SU-DHL-6 (cell line): Measurements from ENCODE around the gene ETFA.

Experiments used
- H2AFZ ChIP-seq: fragments of 200-600 bp; sonication (generic); 2 replicates; pipeline ENCODE4 v1.6.1; 2014; ENCODE audit warnings: low read depth, mild to moderate bottlenecking, moderate library complexity, mixed read lengths, antibody characterized with exemption, low read length; ENCODE audit not compliant: severe bottlenecking
- H3F3A ChIP-seq: fragments of 200-600 bp; shearing (Covaris generic); 2 replicates; pipeline ENCODE4 v1.6.0; 2016; ENCODE audit warnings: antibody characterized with exemption, mild to moderate bottlenecking; ENCODE audit not compliant: insufficient read depth
- H3K27ac ChIP-seq: fragments of 200-600 bp; sonication (generic); 2 replicates; pipeline ENCODE4 v1.5.1; 2016; ENCODE audit warnings: low read depth, mild to moderate bottlenecking, low read length, moderate library complexity, mixed read lengths
- H3K27me3 ChIP-seq: fragments of 200-600 bp; sonication (generic), shearing (Covaris generic); 2 replicates; pipeline ENCODE4 v1.6.0; 2014; ENCODE audit warnings: mild to moderate bottlenecking, low read length
- H3K36me3 ChIP-seq: fragments of 200-600 bp; sonication (generic); 2 replicates; pipeline ENCODE4 v1.6.1; 2014; ENCODE audit warnings: mild to moderate bottlenecking, low read length, mixed read lengths
- H3K4me2 ChIP-seq: fragments of 300-600, 200-600 bp; shearing (Covaris generic), sonication (generic); 2 replicates; pipeline ENCODE4 v1.6.0; 2014; ENCODE audit warnings: low read length, low read depth, mild to moderate bottlenecking; ENCODE audit not compliant: poor library complexity, severe bottlenecking
- H3K4me3 ChIP-seq: fragments of 200-600 bp; sonication (generic); 2 replicates; pipeline ENCODE4 v1.5.1; 2014; ENCODE audit warnings: antibody characterized with exemption, low read length, mild to moderate bottlenecking, mixed read lengths; ENCODE audit not compliant: insufficient read depth, poor library complexity, severe bottlenecking
- H3K79me2 ChIP-seq: fragments of 200-600 bp; sonication (generic); 2 replicates; pipeline ENCODE4 v1.6.1; 2014; ENCODE audit warnings: mild to moderate bottlenecking, low read length, moderate library complexity; ENCODE audit not compliant: insufficient read depth
- H3K9ac ChIP-seq: fragments of 200-600 bp; sonication (generic); 2 replicates; pipeline ENCODE4 v1.7.0; 2014; ENCODE audit warnings: mild to moderate bottlenecking, low read length
- H3K9me2 ChIP-seq: fragments of 200-600 bp; sonication (generic); replicated peaks from 2 replicates; pipeline ENCODE4 v1.6.1; 2014; ENCODE audit warnings: low read length; ENCODE audit not compliant: insufficient read depth
- H3K9me3 ChIP-seq: fragments of 200-600 bp; sonication (generic); 2 replicates; pipeline ENCODE4 v1.6.1; 2014; ENCODE audit warnings: low read length, mixed read lengths; ENCODE audit not compliant: insufficient read depth
- H4K20me1 ChIP-seq: fragments of 200-600 bp; sonication (generic); 2 replicates; pipeline ENCODE4 v1.6.1; 2014; ENCODE audit warnings: low read depth, mild to moderate bottlenecking, antibody characterized with exemption, low read length, moderate library complexity, mixed read lengths
- EZH2phosphoT487 ChIP-seq: fragments of 200-600 bp; sonication (generic), shearing (Covaris generic); conservative IDR thresholded peaks from 2 replicates; pipeline ENCODE4 v1.6.1; 2018; ENCODE audit warnings: mild to moderate bottlenecking, antibody characterized with exemption, low read length, moderate library complexity, mixed read lengths
- TF ChIP-seq, protein P1 (sequence below): fragments of 200-600 bp; sonication (generic); IDR thresholded peaks from one replicate; pipeline ENCODE4 v1.5.1; 2017; ENCODE audit warnings: antibody characterized with exemption, mild to moderate bottlenecking, low read length, moderate library complexity; ENCODE audit not compliant: insufficient read depth, poor library complexity, severe bottlenecking

ETFA gene

GRCh38 chr15:76353023-76353577 is 41.8 kb upstream of the ETFA start:
- Histone ChIP-seq H3K4me3 (no peak overlapping the region), H2AFZ (no peak overlapping the region), H3K4me2 (no peak overlapping the region), H3F3A (no peaks in the 10 kb centered on the region), H3K36me3 (peaks cover 3% of the 10 kb centered on the region; the same call in 1 of the 2 replicates), H3K27me3 (no peaks in the 10 kb centered on the region), H3K9ac (no peak overlapping the region), H4K20me1 (0 out of 2 replicates have a peak, but pooled peaks cover 5% of the 10 kb centered on the region), H3K9me2 (no peaks in the 10 kb centered on the region), H3K9me3 (no peaks in the 10 kb centered on the region), H3K27ac (no peak overlapping the region), H3K79me2 (no peaks in the 10 kb centered on the region)
- TF ChIP-seq, protein P1, sequence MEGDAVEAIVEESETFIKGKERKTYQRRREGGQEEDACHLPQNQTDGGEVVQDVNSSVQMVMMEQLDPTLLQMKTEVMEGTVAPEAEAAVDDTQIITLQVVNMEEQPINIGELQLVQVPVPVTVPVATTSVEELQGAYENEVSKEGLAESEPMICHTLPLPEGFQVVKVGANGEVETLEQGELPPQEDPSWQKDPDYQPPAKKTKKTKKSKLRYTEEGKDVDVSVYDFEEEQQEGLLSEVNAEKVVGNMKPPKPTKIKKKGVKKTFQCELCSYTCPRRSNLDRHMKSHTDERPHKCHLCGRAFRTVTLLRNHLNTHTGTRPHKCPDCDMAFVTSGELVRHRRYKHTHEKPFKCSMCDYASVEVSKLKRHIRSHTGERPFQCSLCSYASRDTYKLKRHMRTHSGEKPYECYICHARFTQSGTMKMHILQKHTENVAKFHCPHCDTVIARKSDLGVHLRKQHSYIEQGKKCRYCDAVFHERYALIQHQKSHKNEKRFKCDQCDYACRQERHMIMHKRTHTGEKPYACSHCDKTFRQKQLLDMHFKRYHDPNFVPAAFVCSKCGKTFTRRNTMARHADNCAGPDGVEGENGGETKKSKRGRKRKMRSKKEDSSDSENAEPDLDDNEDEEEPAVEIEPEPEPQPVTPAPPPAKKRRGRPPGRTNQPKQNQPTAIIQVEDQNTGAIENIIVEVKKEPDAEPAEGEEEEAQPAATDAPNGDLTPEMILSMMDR: no peak
- no peak for TF ChIP-seq EZH2phosphoT487

DNA sequence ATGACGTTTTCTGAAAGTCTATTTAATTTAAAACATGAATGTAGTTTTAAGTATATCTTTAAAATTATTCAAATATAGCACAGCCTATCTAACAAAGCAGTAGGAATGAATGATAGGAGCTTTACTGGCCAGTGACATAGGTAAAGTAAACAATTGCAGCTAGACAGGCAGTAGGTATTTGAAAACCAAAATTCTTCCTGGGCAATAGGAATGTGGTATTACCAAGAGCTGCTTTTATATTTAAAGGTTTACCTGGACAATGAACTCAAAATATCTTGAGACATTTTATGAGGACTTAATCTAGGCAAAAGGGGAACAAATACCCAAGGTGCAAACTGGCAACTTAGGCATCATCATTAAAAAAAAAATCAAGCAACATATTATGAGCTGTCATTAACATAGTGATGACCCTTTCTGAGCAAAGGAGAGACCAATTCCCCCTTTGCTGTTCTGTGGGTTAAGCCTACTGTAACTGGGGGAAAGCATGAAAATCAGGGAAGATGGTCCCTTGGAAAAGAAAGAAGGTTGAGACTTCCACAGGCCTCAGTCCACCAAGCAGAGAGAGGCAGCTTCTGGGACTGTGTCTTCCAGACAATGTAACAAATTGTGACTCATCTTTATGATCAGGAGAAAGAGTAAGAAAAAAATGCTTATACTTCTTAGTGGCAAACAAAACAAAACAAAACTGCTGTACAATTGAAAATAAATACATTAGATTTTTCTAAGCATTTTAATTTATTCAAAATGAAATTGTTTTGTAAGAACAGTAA is 38.2 kb upstream of the ETFA start:
- H3K9me3 ChIP-seq: no peaks in the 10 kb centered on the region
- H3K79me2 ChIP-seq: 0 out of 2 replicates have a peak, but pooled peaks cover 2% of the 10 kb centered on the region
- H3K4me3 ChIP-seq: no peak overlapping the region
- H3K4me2 ChIP-seq: no peak overlapping the region
- H4K20me1 ChIP-seq: peaks cover 11% of the 10 kb centered on the region; the same call in 1 of the 2 replicates
- no peaks in the 10 kb centered on the region for H3K27me3 ChIP-seq
- TF ChIP-seq, protein P1: no peak
- TF ChIP-seq EZH2phosphoT487: no peak
- H3K27ac ChIP-seq: no peak overlapping the region
- H3K36me3 ChIP-seq: peaks cover 4% of the 10 kb centered on the region; the same call in 1 of the 2 replicates
- no peak overlapping the region for H3K9ac ChIP-seq
- H3F3A ChIP-seq: no peaks in the 10 kb centered on the region
- H3K9me2 ChIP-seq: no peaks in the 10 kb centered on the region
- no peak overlapping the region for H2AFZ ChIP-seq

DNA sequence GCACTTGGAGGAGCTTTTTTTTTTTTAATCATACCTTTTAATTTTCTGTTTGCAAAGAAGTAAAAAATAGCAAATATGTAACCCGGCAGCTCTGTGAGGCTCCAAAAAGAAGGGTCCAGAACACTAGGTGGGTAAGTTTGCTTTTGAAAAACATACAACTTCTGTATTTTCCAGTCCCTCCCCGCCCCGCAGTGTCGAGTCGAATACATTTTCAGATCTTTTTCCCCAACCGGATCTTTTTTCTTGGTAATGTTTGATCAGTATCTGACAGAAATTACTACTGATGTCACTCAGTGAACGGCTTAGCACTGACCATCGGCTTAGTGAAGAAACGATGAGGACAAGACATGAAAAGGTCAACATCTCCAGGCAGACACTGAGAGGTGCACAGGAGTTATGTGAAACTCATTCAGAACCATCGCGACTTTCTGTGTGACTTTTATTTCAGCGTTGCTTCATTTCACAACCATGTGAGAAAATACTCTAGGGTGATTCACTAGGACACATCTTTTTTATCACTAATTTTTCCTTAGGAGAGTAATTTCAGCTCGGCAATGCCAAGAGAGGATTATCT is 36.3 kb upstream of the ETFA start:
- no peak overlapping the region for H3K9ac ChIP-seq
- no peaks in the 10 kb centered on the region for H3K27me3 ChIP-seq
- H3K27ac ChIP-seq: no peak overlapping the region
- H3K9me3 ChIP-seq: no peaks in the 10 kb centered on the region
- H2AFZ ChIP-seq: no peak overlapping the region
- H3K4me2 ChIP-seq: no peak overlapping the region
- H3K36me3 ChIP-seq: peaks cover 4% of the 10 kb centered on the region; the same call in 1 of the 2 replicates
- H3K9me2 ChIP-seq: no peaks in the 10 kb centered on the region
- TF ChIP-seq EZH2phosphoT487: no peak
- TF ChIP-seq, protein P1: no peak
- peaks cover 11% of the 10 kb centered on the region; the same call in 1 of the 2 replicates for H4K20me1 ChIP-seq
- 0 out of 2 replicates have a peak, but pooled peaks cover 2% of the 10 kb centered on the region for H3K79me2 ChIP-seq
- H3K4me3 ChIP-seq: no peak overlapping the region
- peaks cover 4% of the 10 kb centered on the region; the same call in 1 of the 2 replicates for H3F3A ChIP-seq
